HEK293 (cell line): ENCODE results near the gene MTFP1.

Source experiments
- CTCF ChIP-seq: fragments of 450-650 bp; formaldehyde crosslinking; IDR thresholded peaks from 2 replicates; pipeline ENCODE4 v1.5.1; 2016; ENCODE audit warnings: missing biosample characterization, missing genetic modification characterization
- EGR2 ChIP-seq: fragments of 450-650 bp; formaldehyde crosslinking; IDR thresholded peaks from 2 replicates; pipeline ENCODE4 v1.5.1; 2016; ENCODE audit warnings: low read depth, missing biosample characterization, missing genetic modification characterization
- GLIS1 ChIP-seq: fragments of 450-650 bp; formaldehyde crosslinking; IDR thresholded peaks from 2 replicates; pipeline ENCODE4 v1.5.1; 2016; ENCODE audit warnings: missing biosample characterization, missing genetic modification characterization
- KLF9 ChIP-seq: fragments of 450-650 bp; formaldehyde crosslinking; IDR thresholded peaks from 2 replicates; pipeline ENCODE4 v1.5.1; 2016; ENCODE audit warnings: missing biosample characterization, missing genetic modification characterization, low read depth
- ZBTB1 ChIP-seq: fragments of 450-650 bp; formaldehyde crosslinking; IDR thresholded peaks from 2 replicates; pipeline ENCODE4 v1.5.1; 2016; ENCODE audit warnings: missing biosample characterization, missing genetic modification characterization
- ZEB2 ChIP-seq: fragments of 450-650 bp; formaldehyde crosslinking; IDR thresholded peaks from 2 replicates; pipeline ENCODE4 v1.5.1; 2016; ENCODE audit warnings: missing biosample characterization, missing genetic modification characterization
- ZNF211 ChIP-seq: fragments of 450-650 bp; formaldehyde crosslinking; IDR thresholded peaks from 2 replicates; pipeline ENCODE4 v1.5.1; 2016; ENCODE audit warnings: low read depth, missing biosample characterization, missing genetic modification characterization
- ZNF274 ChIP-seq, 2 experiments: fragments of 200-500 bp in 1 of 2; fragments of 450-650 bp in 1 of 2; sonication (Bioruptor generic) in 1 of 2; formaldehyde crosslinking in 1 of 2; IDR thresholded peaks; 2 replicates each; pipeline versions ENCODE4 v1.5.1 to v1.6.1; 2014 to 2016; ENCODE audit warnings: borderline replicate concordance in 1 of 2, inconsistent platforms in 1 of 2, low read length in 1 of 2, missing biosample characterization in 1 of 2, missing genetic modification characterization in 1 of 2
- ZNF324 ChIP-seq: fragments of 450-650 bp; formaldehyde crosslinking; IDR thresholded peaks from 2 replicates; pipeline ENCODE4 v1.5.1; 2016; ENCODE audit warnings: missing biosample characterization, missing genetic modification characterization
- ZNF530 ChIP-seq: fragments of 450-650 bp; formaldehyde crosslinking; IDR thresholded peaks from 2 replicates; pipeline ENCODE4 v1.5.1; 2016; ENCODE audit warnings: low read depth, missing biosample characterization, missing genetic modification characterization
- ZNF561 ChIP-seq: fragments of 450-650 bp; IDR thresholded peaks from 2 replicates; pipeline ENCODE4 v1.5.1; 2018; ENCODE audit warnings: missing biosample characterization, missing genetic modification characterization, borderline replicate concordance

GRCh38 chr22:30439226-30439625 lies 13.7 kb downstream of the MTFP1 start:
- TF ChIP-seq ZEB2 (tag by site-specific recombination) = no peak
- TF ChIP-seq CTCF = no peak
- TF ChIP-seq ZNF561 (tag by site-specific recombination) = no peak
- TF ChIP-seq EGR2 = no peak
- no peak for TF ChIP-seq GLIS1 (tag by site-specific recombination)
- TF ChIP-seq ZNF211 (tag by site-specific recombination) = no peak
- no peak for TF ChIP-seq ZNF324 (tag by site-specific recombination)
- no peak for TF ChIP-seq ZBTB1
- no peak for TF ChIP-seq ZNF530 (tag by site-specific recombination)
- no peak for TF ChIP-seq ZNF274 (IDR thresholded peaks at IDR 0.05; ENCODE audit: low read length)
- TF ChIP-seq ZNF274 (tag by site-specific recombination; IDR thresholded peaks at IDR 0.05; ENCODE audit: borderline replicate concordance) = no peak
- TF ChIP-seq KLF9 (tag by site-specific recombination) = no peak
